NCI-H128 (cell line): ENCODE data around the gene CALHM1.
A peak's percentile ranks its signal among the peaks of the same experiment; 100 is the strongest.
"Not testable (repeated sequence)": the region's sequence is repeated elsewhere in the genome, so short reads cannot be mapped to it uniquely, and the experiment has no call there.

Experiments used
- DNase-seq: peaks from one replicate; lab custom pipeline; 2025; ENCODE audit not compliant: unreplicated experiment; lab: John Stamatoyannopoulos, UW

CALHM1 gene, protein sequence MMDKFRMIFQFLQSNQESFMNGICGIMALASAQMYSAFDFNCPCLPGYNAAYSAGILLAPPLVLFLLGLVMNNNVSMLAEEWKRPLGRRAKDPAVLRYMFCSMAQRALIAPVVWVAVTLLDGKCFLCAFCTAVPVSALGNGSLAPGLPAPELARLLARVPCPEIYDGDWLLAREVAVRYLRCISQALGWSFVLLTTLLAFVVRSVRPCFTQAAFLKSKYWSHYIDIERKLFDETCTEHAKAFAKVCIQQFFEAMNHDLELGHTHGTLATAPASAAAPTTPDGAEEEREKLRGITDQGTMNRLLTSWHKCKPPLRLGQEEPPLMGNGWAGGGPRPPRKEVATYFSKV

GRCh38 chr10:103458720-103459119 lies at the start of gene CALHM1:
CALHM1 (minus strand) TSS chr10:103458900; CDS start chr10:103458751, 149 bp downstream.
- no peak for DNase-seq

- peak; percentile 15 for DNase-seq
These were observed 48.8 kb upstream of the CALHM1 start for GRCh38 chr10:103507235-103508191.

GRCh38 chr10:103506061-103506460 lies 47.4 kb upstream of the CALHM1 start:
- DNase-seq = no peak

DNA sequence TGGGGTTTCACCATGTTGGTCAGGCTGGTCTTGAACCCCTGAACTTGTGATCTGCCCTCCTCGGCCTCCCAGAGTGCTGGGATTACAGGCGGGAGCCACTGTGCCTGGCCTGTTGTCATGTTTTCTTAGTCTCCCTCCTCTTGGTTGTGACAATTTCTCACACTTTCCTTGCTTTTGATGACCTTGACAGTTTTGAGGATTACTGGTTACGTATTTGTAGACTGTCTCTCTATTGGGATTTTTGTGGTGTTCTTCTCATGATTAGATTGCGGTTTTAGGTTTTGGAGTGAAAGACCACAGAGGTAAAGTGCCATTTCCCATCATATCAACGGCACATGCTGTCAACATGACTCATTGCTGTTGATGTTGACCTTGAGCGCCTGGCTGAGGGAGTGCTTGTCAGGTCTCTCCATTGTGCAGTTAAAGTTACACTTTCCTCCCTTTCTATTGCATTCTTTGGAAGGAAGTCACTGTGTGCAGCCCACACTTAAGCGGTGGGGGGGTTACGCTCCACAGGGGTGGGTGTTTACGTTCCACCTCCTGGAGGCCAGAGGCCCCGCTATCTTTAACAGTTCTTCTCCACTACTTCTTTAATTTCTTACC lies 45.6 kb upstream of the CALHM1 start:
- no peak for DNase-seq

DNA sequence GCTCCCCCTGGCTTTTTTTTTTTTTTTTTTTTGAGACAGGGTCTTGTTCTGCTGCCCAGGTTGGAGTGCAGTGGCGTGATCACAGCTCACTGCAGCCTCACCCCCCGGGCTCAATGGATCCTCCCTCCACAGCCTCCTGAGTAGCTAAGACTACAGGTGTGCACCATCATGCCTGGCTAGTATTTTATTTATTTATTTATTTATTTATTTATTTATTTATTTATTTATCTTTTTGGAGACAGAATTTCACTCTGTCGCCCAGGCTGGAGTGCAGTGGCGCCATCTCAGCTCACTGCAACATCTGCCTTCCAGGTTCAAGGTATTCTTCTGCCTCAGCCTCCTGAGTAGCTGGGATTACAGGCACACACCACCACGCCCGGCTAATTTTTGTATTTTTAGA lies 45.1 kb upstream of the CALHM1 start:
- DNase-seq = not testable (repeated sequence)

DNA sequence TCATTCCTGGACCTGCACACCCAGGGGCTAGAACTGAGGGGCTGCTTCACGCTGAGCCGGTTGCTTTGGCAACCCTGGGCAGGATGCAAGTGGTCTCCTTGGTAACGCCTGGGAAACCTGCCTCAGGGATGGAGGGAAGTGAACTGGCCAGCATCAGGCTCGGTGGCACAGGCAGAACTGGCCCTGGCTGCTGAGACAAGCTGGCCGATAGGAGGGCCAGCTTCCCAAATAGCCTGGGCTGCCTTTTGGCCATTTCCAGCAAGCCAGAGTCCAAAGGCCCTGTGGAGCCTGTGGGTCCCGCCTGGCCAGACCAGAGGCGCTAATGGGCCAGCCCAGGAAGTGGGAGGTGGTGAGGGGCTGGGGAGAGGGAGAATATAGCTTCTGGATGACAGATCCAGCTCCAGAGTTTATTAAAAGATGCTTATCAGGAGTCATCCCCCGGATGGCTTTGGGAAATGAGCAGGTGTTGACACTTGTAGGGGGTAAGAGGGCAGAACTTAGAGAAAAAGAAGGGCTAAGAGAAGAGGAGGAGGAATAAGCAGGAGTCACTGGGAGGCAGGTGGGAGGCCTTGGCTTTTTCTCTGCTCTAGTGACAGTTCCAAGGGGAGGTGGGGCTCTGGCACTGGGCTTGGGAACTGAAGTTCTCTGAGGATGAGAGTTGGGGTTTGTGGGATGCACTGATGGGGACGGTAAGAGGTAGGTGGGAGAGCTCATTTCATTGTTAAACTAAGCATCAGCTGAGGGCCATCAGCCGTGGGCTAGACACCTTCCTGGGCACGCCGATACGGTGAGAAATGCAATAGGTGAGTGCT lies 44.4 kb upstream of the CALHM1 start:
- DNase-seq = no peak

DNA sequence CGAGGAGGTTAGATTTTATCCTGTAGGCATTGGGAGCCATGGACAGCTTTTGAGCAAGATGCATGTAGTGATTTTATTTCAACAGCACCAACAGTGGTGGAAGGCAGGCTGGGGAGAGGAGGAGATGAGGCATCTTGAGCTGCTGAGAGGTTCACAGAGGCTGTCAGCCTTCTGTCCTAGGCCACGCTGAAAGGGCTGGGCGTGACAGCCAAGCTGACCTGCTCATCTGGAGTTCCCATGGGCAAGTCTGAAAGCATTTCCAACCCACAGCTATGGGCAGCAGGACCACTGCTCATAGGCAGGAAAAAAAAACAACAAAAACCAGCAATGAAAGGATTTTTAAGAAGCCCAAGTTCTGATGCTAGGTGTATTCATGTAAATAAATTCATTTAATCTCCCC lies 42.5 kb upstream of the CALHM1 start:
- DNase-seq = no peak

- no peak for DNase-seq
These were observed 41.8 kb upstream of the CALHM1 start for GRCh38 chr10:103500481-103500880.

DNA sequence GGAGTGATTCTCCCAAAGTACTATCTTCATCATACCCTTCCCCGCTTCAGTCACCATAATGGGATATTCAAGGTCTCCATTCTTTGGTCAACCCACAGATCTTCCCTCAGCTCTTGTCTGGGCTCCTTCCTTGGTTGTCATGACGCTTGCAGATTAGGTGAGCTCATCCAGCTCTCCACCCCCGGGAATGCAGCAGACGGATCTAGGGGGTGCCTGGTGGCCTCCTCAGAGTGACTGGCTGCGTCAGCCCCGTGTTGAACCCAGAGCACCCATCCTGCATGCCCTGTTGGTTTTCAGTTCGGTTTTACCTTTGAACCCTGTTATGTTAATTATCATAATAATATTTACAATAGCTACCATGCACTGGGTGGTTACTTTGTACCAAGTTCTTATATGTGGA lies 41.2 kb upstream of the CALHM1 start:
- no peak for DNase-seq

DNA sequence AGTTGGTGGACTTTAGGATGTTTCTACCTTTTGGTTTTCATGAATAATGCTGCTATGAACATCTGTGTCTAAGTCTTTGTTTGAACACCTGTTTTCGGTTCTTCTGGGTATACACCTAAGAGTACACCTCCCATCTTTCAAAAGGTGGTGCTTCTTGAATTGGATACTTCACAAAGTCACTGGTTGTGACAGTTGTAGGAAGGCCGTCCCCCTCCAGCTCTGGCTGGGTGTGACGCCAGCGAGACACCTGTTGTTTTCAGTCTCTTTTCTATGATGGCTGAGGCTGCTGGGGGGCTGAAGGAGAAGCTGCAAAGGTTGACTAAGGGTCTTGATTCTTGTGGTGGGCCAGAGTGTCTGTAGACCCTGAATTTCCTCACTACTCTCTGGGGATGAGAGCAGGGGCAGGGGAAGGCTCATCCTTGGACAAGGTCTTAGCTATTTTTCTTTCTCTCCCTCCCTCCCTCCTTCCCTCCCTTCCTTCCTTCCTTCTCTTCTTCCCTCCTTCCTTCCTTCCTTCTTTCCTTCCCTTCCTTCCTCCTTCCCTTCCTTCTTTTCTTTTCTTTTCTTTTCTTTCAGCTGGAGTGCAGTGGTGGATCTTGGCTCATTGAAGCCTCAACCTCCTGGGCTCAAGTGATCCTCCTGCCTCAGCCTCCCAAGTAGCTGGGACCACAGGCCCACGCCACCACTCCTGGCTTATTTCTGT lies 40.4 kb upstream of the CALHM1 start:
- no peak for DNase-seq

DNA sequence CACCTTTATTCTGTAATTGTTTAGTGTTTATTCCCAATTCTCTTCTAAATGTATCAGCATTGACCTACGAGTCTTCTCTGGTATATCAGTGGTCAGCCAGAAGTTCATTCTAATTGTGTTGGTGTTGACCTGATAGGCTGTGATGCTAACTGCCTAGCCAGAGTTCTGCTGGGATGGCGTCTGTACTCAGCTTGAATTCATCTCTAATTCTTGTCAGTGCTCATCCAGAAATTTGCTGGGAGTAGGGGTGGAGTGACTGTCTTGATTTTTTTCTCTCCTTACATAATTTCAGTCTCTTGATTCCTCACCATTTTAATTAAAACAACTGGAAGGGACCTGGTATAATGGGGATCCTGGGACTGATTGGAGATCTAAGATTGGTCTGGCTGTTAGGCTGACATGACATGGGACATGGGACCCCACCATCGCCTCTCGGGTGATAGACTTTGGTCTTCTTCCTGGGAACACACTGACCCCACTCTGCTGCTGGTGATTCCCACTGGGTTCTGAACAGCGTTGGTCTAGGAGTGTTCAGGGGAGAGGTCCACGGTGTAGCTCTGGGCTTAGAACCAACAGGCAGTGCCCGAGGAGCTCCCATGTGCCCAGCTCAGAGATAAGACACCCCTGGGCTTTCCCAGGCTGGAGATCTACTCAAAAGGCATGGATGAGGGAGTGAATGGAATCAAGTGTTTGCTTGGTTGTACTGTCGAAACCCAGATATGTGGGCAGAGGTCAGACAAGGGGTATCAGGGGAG lies 38.6 kb upstream of the CALHM1 start:
- DNase-seq = no peak

GRCh38 chr10:103495321-103495720 lies 36.6 kb upstream of the CALHM1 start:
- DNase-seq = no peak

DNA sequence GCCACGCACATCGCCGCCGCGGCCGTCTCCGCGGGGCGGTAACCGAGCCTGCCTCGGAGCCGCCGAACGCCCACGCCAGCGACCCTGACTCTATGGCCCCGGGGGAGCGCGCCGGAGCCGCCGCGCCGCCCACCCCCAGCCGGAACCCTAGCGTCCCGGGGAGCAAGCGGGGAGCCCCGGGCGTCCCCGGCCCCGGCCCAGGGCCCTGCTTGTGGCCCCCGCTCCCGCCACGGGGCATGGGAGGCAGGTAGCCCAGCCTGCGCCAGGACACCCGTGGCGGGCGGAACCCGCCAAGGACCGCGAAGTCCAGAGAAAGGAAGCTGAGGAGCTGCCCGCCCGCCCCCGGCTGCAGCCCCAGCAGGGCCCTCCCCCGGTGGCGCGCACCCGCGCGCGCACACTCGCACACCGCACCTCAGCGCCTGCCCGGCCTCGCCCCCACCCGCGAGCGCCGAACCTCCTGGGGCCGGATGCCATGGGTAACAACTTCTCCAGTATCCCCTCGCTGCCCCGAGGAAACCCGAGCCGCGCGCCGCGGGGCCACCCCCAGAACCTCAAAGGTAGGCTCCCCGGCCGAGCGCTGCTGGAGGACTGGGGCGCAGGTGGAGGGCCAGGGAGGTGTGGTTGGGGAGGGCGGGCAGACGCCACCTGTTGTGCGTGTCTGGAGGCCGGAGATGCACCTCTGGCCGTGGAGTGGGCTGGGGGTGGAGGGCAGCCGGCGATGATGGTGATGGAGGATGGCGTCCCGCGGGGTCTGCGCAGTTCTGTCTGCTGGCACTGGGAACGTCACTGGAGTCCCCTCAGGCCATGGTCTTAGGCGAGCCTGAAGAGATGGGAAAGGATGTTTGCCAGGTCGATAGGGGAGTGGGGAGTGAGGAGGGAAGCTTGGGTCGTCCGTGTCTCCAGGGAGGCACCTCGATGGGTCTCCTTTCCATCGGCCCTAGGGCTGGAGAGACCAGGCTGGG lies 35.5 kb upstream of the CALHM1 start:
- DNase-seq = no peak

GRCh38 chr10:103493362-103493915 lies 34.7 kb upstream of the CALHM1 start, which contains the start of gene NEURL1:
NEURL1 (plus strand) TSS chr10:103493705; CDS start chr10:103494388, 683 bp downstream.
- DNase-seq = no peak

- no peak for DNase-seq
These were observed 34.1 kb upstream of the CALHM1 start for GRCh38 chr10:103492655-103493261.

DNA sequence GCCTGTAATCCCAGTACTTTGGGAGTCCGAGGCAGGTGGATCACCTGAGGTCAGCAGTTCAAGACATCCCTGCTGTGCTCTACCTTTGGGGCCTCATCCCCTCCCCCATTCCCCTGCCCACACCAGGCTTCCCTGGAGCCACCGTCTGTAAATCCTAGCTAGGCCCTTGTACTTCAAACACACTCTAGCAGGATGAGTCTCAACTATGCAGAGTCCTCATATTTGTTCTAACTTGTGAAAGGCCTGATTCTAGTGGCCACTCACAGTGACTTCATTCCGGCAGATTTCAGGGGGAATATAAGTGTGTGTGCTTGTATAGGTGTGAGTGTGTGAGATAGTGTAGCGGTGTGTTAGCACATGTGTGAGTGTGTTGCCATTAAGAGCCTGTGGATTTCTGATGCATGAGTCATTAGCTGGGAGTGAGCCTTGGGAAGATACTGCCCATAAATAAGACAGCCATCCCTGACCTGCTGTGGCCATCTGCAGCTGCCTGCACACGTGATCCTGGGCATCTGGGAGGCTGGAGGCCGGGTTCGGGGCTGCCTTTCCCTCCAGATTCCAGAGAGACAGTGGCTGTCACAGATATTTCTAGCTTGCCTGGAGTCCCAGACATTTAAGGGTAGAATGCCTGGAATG lies 33.1 kb upstream of the CALHM1 start:
- DNase-seq = no peak

GRCh38 chr10:103490986-103491314 lies 32.2 kb upstream of the CALHM1 start:
- no peak for DNase-seq
